Measurements from ENCODE around the gene HSPA9. TPM values are rescaled to one million over a fixed set of nuclear protein-coding genes. Genes with fewer than 3 reads are reported as not detected.

HSPA9 gene
- polyA plus RNA-seq, 4 donors = 93.7 to 180 (median 132) TPM

- Histone ChIP-seq H3K27ac (ENCODE audit: low read depth in 1 of 3, low read length in 2 of 3) (peak overlapping the region in 1 of 3 donors; percentile 41), H3K36me3 (ENCODE audit: control insufficient read depth in 3 of 3, insufficient read depth in 2 of 3, low read depth in 1 of 3, low read length in 3 of 3) (no peaks in the 10 kb centered on the region), H3K27me3 (ENCODE audit: control insufficient read depth in 3 of 3, insufficient read depth in 3 of 3, low read length in 3 of 3) (peaks cover 0 to 2% (median 0%) of the 10 kb centered on the region in 3 donors), H3K4me1 (ENCODE audit: control insufficient read depth in 3 of 3, insufficient read depth in 2 of 3, low read depth in 1 of 3, low read length in 2 of 3) (peaks cover 0 to 9% (median 0%) of the 10 kb centered on the region in 3 donors), H3K9me3 (ENCODE audit: control insufficient read depth in 2 of 2, insufficient read depth in 1 of 2, low read depth in 1 of 2, low read length in 1 of 2) (no peaks in the 10 kb centered on the region), H3K4me3 (ENCODE audit: low read depth in 1 of 3, low read length in 3 of 3) (peak overlapping the region in 1 of 3 donors; percentile 51)
- DNase-seq (peak in 1 of 2 donors; percentile 67), FAIRE-seq (no peak)
- WGBS, 3 donors = 12 to 37% (median 37%) methylated on average over 12 to 16 of the region's 16 CpGs
Observed at GRCh38 chr5:138610918-138611677, 35.9 kb upstream of the HSPA9 start.

- peaks cover 0 to 2% (median 0%) of the 10 kb centered on the region in 3 donors for H3K27me3 ChIP-seq (ENCODE audit: control insufficient read depth in 3 of 3, insufficient read depth in 3 of 3, low read length in 3 of 3)
- no peaks in the 10 kb centered on the region for H3K9me3 ChIP-seq (ENCODE audit: control insufficient read depth in 2 of 2, insufficient read depth in 1 of 2, low read depth in 1 of 2, low read length in 1 of 2)
- H3K4me1 ChIP-seq (ENCODE audit: control insufficient read depth in 3 of 3, insufficient read depth in 2 of 3, low read depth in 1 of 3, low read length in 2 of 3) = peaks cover 0 to 9% (median 0%) of the 10 kb centered on the region in 3 donors
- no peak for DNase-seq
- peak overlapping the region in 1 of 3 donors; percentile 20 for H3K27ac ChIP-seq (ENCODE audit: low read depth in 1 of 3, low read length in 2 of 3)
- no peaks in the 10 kb centered on the region for H3K36me3 ChIP-seq (ENCODE audit: control insufficient read depth in 3 of 3, insufficient read depth in 2 of 3, low read depth in 1 of 3, low read length in 3 of 3)
- FAIRE-seq = no peak
- 41 to 60% (median 52%) methylated on average over 10 of the region's 10 CpGs for WGBS, 3 donors
- H3K4me3 ChIP-seq (ENCODE audit: low read depth in 1 of 3, low read length in 3 of 3) = peak overlapping the region in 1 of 3 donors; percentile 51
Observed at GRCh38 chr5:138610415-138610917, 35.3 kb upstream of the HSPA9 start.

- FAIRE-seq (no peak), DNase-seq (no peak)
- 83 to 88% (median 86%) methylated on average over 6 of the region's 6 CpGs for WGBS, 3 donors
- no peaks in the 10 kb centered on the region for H3K36me3 ChIP-seq (ENCODE audit: control insufficient read depth in 3 of 3, insufficient read depth in 2 of 3, low read depth in 1 of 3, low read length in 3 of 3)
- no peak overlapping the region for H3K4me3 ChIP-seq (ENCODE audit: low read depth in 1 of 3, low read length in 3 of 3)
- H3K9me3 ChIP-seq (ENCODE audit: control insufficient read depth in 2 of 2, insufficient read depth in 1 of 2, low read depth in 1 of 2, low read length in 1 of 2) = no peaks in the 10 kb centered on the region
- H3K4me1 ChIP-seq (ENCODE audit: control insufficient read depth in 3 of 3, insufficient read depth in 2 of 3, low read depth in 1 of 3, low read length in 2 of 3) = peaks cover 0 to 16% (median 0%) of the 10 kb centered on the region in 3 donors
- no peak overlapping the region for H3K27ac ChIP-seq (ENCODE audit: low read depth in 1 of 3, low read length in 2 of 3)
- peaks cover 0 to 2% (median 0%) of the 10 kb centered on the region in 3 donors for H3K27me3 ChIP-seq (ENCODE audit: control insufficient read depth in 3 of 3, insufficient read depth in 3 of 3, low read length in 3 of 3)
Observed at GRCh38 chr5:138606378-138607064, 31.3 kb upstream of the HSPA9 start.

GRCh38 chr5:138605254-138605972, 30.2 kb upstream of the HSPA9 start:
- peaks cover 0 to 2% (median 0%) of the 10 kb centered on the region in 3 donors for H3K27me3 ChIP-seq (ENCODE audit: control insufficient read depth in 3 of 3, insufficient read depth in 3 of 3, low read length in 3 of 3)
- H3K9me3 ChIP-seq (ENCODE audit: control insufficient read depth in 2 of 2, insufficient read depth in 1 of 2, low read depth in 1 of 2, low read length in 1 of 2) = no peaks in the 10 kb centered on the region
- 12 to 34% (median 34%) methylated on average over 2 of the region's 2 CpGs for WGBS, 3 donors
- FAIRE-seq = no peak
- no peak overlapping the region for H3K4me3 ChIP-seq (ENCODE audit: low read depth in 1 of 3, low read length in 3 of 3)
- peaks cover 0 to 8% (median 0%) of the 10 kb centered on the region in 3 donors for H3K4me1 ChIP-seq (ENCODE audit: control insufficient read depth in 3 of 3, insufficient read depth in 2 of 3, low read depth in 1 of 3, low read length in 2 of 3)
- H3K27ac ChIP-seq (ENCODE audit: low read depth in 1 of 3, low read length in 2 of 3) = no peak overlapping the region
- no peak for DNase-seq
- no peaks in the 10 kb centered on the region for H3K36me3 ChIP-seq (ENCODE audit: control insufficient read depth in 3 of 3, insufficient read depth in 2 of 3, low read depth in 1 of 3, low read length in 3 of 3)

- H3K9me3 ChIP-seq (ENCODE audit: control insufficient read depth in 2 of 2, insufficient read depth in 1 of 2, low read depth in 1 of 2, low read length in 1 of 2) = no peaks in the 10 kb centered on the region
- DNase-seq = no peak
- H3K4me1 ChIP-seq (ENCODE audit: control insufficient read depth in 3 of 3, insufficient read depth in 2 of 3, low read depth in 1 of 3, low read length in 2 of 3) = peaks cover 0 to 8% (median 0%) of the 10 kb centered on the region in 3 donors
- no peak overlapping the region for H3K4me3 ChIP-seq (ENCODE audit: low read depth in 1 of 3, low read length in 3 of 3)
- no peaks in the 10 kb centered on the region for H3K36me3 ChIP-seq (ENCODE audit: control insufficient read depth in 3 of 3, insufficient read depth in 2 of 3, low read depth in 1 of 3, low read length in 3 of 3)
- H3K27ac ChIP-seq (ENCODE audit: low read depth in 1 of 3, low read length in 2 of 3) = no peak overlapping the region
- no peaks in the 10 kb centered on the region for H3K27me3 ChIP-seq (ENCODE audit: control insufficient read depth in 3 of 3, insufficient read depth in 3 of 3, low read length in 3 of 3)
- WGBS, 3 donors = 90 to 96% (median 93%) methylated on average over 10 of the region's 10 CpGs
- FAIRE-seq = no peak
Observed at GRCh38 chr5:138604176-138604785, 29.1 kb upstream of the HSPA9 start.

- H3K27ac ChIP-seq (ENCODE audit: low read depth in 1 of 3, low read length in 2 of 3) = no peak overlapping the region
- DNase-seq (peak in 1 of 2 donors; percentile 52), FAIRE-seq (no peak)
- H3K27me3 ChIP-seq (ENCODE audit: control insufficient read depth in 3 of 3, insufficient read depth in 3 of 3, low read length in 3 of 3) = no peaks in the 10 kb centered on the region
- H3K36me3 ChIP-seq (ENCODE audit: control insufficient read depth in 3 of 3, insufficient read depth in 2 of 3, low read depth in 1 of 3, low read length in 3 of 3) = no peaks in the 10 kb centered on the region
- H3K4me1 ChIP-seq (ENCODE audit: control insufficient read depth in 3 of 3, insufficient read depth in 2 of 3, low read depth in 1 of 3, low read length in 2 of 3) = peaks cover 0 to 8% (median 0%) of the 10 kb centered on the region in 3 donors
- H3K9me3 ChIP-seq (ENCODE audit: control insufficient read depth in 2 of 2, insufficient read depth in 1 of 2, low read depth in 1 of 2, low read length in 1 of 2) = no peaks in the 10 kb centered on the region
- WGBS, 3 donors = 61 to 71% (median 64%) methylated on average over 5 of the region's 5 CpGs
- no peak overlapping the region for H3K4me3 ChIP-seq (ENCODE audit: low read depth in 1 of 3, low read length in 3 of 3)
Observed at GRCh38 chr5:138603249-138603920, 28.2 kb upstream of the HSPA9 start.

GRCh38 chr5:138602371-138603000, 27.3 kb upstream of the HSPA9 start:
- no peak overlapping the region for H3K27ac ChIP-seq (ENCODE audit: low read depth in 1 of 3, low read length in 2 of 3)
- no peaks in the 10 kb centered on the region for H3K9me3 ChIP-seq (ENCODE audit: control insufficient read depth in 2 of 2, insufficient read depth in 1 of 2, low read depth in 1 of 2, low read length in 1 of 2)
- DNase-seq = no peak
- H3K4me1 ChIP-seq (ENCODE audit: control insufficient read depth in 3 of 3, insufficient read depth in 2 of 3, low read depth in 1 of 3, low read length in 2 of 3) = peaks cover 0 to 8% (median 0%) of the 10 kb centered on the region in 3 donors
- 69 to 82% (median 78%) methylated on average over 6 of the region's 6 CpGs for WGBS, 3 donors
- H3K4me3 ChIP-seq (ENCODE audit: low read depth in 1 of 3, low read length in 3 of 3) = no peak overlapping the region
- H3K27me3 ChIP-seq (ENCODE audit: control insufficient read depth in 3 of 3, insufficient read depth in 3 of 3, low read length in 3 of 3) = no peaks in the 10 kb centered on the region
- H3K36me3 ChIP-seq (ENCODE audit: control insufficient read depth in 3 of 3, insufficient read depth in 2 of 3, low read depth in 1 of 3, low read length in 3 of 3) = no peaks in the 10 kb centered on the region
- no peak for FAIRE-seq
